HG02623 (cell line): ENCODE data around the gene MZT1.
"Not testable (repeated sequence)": the region's sequence is repeated elsewhere in the genome, so short reads cannot be mapped to it uniquely, and the experiment has no call there.

Experiments
- ATAC-seq: cut with Tn5 transposase; IDR thresholded peaks from one replicate; pipeline ENCODE4 v1.9.1; 2021; ENCODE audit warnings: moderate library complexity; ENCODE audit not compliant: unreplicated experiment

MZT1 gene, protein sequence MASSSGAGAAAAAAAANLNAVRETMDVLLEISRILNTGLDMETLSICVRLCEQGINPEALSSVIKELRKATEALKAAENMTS

DNA sequence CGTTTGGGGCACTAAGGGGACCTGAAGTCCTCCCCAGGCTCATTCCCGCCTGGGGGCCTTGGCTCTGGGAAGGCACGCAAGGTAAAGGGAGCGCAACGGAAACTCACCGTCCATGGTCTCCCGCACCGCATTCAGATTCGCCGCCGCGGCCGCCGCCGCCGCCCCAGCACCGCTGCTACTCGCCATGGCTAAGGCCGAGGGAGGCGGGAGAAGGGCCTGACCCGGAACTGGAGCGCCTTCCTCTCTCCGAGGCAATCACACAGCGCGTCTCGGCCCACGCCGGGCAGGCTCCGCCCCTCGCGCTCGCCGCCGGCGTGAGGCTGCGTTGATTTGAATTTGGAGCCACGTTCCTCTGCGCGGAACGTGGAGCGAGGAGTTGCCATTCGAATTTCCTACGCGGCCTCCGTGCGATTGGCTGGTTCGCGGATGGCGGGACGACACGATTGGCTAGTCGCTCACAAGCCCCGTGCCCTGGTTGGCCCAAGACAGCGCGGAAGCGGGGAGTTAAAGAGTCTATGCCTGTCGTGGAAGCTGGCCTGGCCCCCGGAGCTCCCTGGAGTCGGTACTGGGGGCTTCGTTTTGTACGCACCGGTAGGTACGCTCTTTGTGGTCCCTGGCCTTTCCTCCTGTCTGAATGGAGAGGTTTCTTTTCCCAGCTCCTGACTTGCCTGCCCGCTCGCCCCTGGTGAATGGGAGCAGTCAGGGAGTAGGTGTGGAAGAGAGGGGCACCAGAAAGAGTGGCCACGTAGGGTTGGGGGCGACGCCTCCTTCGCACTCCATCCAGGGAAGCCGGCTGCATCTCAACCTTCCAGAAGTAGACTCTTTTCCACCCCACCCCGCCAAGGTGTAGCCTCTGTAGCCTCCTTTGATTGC is at the start of gene MZT1, which contains the start of gene BORA:
MZT1 (minus strand) TSS at position 213 of the 873 bp plus-strand sequence; CDS start at position 186, 27 bp downstream.
BORA (plus strand) TSS at position 507 of the 873 bp plus-strand sequence. CDS start 1,018 bp downstream, outside the sequence.
- peak; percentile 93 for ATAC-seq

DNA sequence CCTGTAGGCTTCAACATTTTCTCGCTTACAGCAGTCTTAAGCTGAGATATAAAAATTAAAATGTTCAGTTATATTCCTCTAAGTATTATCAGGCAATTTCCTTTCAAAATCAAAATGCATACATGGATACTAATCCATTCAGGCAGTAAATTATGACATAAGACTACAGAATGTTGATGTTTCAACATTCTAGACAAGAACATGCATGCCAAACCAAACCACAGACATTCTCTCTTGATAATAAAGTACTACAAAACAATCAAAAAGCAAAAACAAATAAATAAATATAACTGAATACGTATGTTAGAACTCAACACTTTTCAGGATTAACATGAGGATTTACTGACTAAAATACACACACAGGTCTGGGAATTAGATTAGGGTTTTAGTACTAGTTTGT is 46.6 kb upstream of the MZT1 start:
- no peak for ATAC-seq

DNA sequence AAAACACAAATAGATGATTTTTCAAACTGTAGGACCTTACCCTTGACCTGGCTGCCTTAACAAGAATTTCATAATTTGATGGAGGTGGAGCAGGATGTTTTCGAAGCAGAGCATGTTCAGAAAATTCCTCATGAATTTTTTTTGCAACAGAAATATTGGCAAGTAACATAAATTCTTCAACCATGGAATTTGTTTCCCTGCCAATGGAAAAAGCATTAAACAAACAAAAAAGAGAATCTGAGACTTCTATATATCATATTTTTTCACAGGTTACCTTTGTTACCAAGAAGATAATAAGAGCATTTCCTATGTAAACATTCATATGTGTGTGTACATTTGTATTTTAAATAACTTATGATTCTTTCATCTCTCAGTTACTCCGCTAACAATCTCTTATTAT is 36.0 kb upstream of the MZT1 start:
- no peak for ATAC-seq

DNA sequence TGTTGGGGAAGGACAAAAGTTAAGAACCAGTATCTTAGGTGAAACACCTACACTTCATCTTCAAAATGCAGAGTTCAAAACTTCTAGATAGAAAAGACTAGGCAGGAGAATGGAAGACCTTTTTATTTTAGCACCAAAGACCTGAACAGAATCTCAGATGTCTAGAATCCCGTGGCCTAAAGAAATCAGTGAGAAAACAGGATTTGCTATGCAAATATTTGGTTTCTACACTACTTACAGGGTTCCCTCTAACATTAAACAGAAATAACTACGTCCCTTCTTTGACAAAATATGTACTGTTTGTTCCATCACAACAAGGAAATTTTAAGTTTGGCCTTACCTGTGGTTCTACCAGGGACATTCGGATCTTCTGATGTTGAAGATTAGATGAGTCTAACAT is 32.8 kb upstream of the MZT1 start:
- no peak for ATAC-seq

DNA sequence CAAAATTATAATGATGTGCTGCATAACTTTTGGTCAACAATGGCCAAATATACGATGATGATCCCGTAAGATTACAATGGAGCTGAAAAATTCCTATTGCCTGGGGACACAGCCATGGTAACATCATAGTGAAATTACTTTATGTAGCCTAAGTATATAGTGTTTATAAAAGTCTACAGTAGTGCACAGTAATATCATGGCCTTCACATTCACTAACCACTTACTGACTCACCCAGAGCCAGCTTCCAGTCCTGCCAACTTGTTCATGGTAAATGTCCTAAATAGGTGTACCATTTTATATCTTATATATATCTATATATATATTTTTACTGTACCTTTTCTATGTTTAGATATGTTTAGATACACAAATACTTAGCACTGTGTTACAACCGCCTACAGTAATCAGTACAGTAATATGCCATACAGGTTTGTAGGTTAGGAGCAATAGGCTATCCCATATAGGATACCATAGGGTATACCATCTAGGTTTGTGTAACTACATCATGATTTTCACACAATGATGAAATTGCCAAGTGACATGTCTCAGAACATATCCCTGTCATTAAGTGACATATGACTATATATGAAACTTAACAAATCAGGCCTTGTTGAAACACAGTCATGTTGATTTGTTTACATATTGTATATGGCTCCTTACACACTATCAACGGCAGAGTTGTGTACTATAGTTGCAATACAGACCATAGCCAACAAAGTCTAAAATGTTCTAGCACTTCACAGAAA is 30.5 kb upstream of the MZT1 start:
- ATAC-seq, result no peak

DNA sequence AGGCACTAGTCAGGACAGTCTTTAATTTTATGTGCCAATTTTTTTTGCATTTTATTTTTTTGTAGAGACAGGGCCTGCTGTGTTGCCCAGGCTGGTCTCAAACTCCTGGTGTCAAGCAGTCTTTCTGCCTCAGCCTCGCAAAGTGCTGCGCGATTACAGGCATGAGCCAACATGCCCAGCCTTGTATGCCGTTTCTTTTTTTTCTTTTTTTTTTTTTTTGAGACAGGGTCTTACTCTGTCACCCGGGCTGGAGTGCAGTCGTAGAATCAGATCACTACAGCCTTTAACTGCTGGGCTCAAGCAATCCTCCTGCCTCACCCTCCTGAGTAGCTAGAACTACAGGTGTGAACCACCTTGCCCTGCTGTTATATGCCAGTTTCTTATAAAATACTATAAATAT is 26.7 kb upstream of the MZT1 start:
- no peak for ATAC-seq

DNA sequence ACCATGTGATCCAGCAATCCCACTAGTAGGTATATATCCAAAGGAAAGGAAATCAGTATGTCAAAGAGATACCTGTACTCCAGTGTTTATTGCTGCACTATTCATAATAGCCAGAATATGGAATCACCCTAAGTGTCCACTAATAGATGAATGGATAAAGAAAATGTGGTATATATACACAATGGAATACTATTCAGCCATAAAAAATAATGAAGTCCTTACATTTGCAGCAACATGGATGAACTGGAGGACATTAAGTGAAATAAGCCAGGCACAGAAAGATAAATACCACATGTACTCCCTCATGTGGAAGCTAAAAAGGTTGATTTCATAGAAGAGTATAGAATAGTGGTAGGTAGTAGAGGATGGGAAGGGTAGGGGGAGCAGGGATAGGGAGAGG is 23.8 kb upstream of the MZT1 start:
- ATAC-seq, result no peak

DNA sequence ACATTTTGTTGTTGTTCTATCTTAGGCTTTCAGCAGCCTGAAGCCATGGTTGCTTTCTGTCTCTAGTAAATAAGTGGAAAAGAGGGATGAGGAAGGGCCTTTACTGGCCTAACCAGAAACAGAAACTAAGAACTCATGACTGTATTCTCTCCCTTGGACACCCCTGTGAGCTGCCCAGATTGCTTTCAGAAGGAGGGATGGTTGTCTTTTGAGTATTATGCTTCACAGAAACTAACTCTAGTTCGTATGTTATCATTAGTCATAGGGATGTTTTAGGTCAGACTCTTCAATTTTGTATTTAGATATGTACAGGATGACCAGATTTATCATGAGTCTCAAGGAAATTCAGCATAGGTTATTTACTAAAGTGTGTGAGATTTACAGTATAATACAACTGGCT is 17.8 kb upstream of the MZT1 start:
- ATAC-seq, result peak; percentile 37

DNA sequence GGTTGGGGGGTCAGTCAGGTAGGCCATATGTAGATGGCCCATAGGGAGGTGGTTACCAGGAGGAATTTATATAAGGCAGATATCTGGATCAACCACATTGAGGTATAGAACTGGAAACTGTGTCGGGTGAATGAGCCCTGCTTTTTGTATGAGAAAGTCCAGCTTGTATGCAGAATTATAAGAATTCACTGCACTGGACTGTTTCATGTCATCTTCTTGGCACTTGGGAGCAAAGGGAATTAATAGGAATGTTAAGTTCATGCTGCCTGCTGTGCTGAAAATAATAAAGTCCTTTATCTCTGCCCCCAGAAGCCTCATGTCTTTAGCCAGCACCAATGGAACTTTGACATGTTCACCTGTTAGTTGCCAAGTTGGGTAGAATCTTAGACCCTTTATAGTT is 12.6 kb upstream of the MZT1 start:
- ATAC-seq, result no peak

DNA sequence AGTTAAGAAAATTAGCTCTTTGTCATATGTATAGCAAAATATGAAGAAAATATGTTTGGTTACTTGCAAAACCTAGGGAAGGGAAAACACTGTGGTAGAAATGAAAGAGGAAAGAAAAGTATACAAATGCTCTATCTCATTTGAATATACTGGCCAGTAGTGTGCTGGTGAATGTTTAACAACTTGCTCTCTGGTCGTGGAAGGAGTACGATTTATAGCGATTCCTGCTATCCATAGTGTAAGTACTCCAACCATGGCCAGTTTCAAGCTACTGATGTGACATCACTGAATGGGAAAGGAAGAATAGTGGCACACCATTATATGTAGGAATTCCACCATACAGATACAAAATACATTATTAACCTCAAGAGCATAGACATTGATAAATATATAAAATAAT is 9.6 kb upstream of the MZT1 start:
- no peak for ATAC-seq

DNA sequence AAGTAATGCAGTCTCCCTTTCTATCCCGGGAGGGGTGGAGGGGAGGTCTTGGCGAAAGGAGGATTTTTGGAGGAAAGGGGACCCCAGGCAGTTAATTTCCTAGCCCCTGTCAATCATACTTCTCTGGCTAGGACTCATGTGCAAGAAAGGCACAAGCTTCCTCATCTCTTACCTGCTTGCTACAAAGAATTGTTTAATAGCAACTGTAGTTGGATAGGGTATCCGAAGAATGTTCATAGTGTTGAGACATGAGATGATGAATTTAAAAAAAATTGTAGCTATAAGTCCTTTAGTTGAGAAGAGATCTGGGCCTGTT is 819 bp upstream of the MZT1 start:
- no peak for ATAC-seq

DNA sequence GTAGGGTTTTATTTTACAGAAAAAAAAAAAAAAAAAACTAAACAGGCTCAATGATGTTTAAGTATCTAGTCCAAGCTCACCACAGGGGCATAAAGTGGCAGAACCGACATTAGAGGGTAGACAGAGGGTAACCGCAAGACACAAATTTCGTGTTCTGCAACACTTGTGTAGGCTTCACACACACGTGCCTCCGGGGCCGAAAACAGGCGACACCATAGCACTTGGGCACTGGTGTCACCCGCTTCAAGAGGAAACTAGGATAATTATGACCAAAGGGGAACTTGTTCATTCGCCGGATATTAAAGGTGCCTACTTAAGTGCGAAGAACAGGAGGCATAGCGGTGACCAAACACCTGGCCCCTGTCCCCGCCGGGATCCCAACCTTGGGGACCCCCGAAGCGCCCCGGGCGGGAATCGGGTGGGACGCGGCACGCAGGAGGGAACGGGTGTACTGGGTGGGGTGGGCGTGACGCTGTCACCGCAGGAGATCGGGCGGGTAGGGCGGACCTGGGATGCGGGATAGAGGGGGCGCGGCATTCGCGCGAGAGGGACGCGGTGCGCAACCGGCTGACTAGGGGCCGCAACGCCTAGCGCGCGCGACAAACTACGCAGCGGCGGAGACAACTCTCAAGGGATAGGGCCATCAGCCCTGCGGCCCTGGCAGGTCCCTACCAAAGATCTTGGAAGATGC is 558 bp downstream of the MZT1 start:
- peak; percentile 24 for ATAC-seq

DNA sequence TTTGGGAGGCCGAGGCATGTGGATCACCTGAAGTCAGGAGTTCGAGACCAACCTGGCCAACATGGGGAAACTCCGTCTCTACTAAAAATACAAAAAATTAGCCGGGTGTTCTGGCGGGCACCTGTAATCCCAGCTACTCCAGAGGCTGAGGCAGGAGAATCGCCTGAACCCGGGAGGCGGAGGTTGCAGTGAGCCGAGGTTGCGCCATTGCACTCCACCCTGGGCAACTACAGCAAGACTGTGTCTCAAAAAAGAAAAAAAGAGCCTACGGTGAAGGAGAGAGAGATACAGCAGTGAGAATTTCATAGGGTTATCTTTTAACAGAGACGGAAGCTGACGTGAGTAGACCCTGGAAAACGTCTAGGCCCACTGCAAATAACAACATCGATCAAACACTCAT is 1.2 kb downstream of the MZT1 start:
- not testable (repeated sequence) for ATAC-seq

DNA sequence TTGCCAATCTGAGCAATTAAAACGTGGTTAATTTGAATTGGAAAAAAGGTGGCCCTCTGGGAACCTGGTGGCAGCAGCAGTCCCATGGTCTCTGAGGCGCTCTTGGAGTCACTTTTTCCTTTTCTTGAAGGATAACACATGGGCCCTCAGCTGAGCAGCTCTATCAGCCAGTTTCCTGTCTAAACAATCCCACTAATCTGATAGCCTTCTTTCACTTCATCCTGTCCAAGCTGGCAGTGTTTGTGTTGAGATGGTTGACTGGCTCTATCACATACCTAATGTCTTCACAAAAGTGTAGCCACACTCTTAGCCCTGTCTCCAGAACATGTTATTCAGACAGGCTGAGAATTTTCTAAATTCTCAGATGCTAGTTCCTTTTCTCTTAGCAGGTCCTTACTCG is 10.7 kb downstream of the MZT1 start:
- no peak for ATAC-seq

DNA sequence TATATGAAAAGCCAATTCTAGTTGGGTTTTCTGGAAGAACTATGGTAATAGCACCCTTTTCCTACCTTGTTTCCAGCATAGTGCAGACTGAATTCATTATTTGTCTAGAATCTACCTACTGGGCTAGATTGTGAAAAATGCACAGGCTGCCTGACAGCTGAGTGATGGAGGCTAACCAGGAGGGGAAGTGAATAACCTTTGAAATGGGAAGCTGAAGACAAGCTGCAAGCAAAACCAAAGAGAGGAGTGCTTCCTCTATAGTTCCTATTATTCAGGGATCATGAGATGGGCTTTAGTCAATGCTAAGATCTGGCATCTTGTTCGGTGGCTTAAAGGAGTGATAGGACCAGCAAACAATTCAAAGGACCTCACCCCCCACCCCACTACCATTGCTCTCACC is 26.9 kb downstream of the MZT1 start:
- ATAC-seq, result no peak

DNA sequence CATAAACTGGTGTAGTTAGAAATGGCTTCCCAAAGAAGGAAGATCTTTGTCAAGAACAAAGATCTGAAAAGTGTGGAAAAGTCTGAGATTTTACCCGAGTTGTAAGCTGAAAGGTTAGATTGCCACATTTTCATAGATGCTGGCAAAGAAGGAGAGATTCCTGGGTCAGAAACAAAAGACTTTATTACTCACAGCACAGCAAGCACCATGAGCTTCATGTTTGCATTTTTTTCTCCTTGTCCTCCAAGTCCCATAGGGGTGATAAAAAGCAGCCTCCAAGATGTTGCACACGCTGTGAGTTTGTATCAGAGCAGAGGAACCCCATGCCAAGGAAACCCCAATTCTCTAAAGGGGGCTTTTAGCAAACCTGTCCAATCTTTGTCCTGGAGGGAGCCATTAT is 29.3 kb downstream of the MZT1 start:
- no peak for ATAC-seq

DNA sequence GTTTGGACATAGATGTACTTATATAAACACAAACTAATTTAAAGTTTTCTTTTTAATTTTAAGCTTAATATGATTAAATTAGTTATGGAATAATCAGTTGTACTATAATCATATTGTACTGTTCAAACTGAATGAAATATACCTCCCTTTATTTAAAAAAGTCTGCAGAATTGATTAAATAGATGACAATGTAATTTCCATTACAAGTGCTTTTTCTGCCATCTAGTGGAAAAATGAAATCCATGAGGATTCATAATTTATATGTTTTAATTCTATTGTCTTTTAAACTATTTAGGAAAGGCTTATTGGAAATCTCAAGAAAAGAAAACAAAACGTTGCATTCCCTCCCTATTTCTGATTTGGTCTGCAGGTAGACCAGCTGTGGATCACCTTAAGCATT is 30.9 kb downstream of the MZT1 start:
- ATAC-seq, result no peak

DNA sequence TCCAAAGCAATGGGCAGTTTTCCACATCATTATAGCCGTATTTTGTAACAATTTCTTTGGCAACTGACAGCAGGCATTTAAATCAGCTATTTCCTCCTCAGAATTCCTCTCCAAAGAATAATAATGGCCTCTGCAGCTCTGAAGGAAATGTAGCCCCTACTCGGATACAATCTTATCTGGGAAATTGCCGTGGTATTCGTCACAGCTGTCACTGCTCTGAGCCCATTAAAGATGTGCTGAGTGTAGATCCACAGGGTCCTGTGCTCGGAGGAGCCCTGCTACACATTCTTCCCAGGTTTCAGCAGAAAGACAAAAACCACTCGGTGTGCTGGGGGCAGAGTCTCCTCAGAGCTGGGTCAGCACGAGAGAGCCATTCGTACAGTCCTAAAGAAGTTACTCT is 33.1 kb downstream of the MZT1 start:
- no peak for ATAC-seq

DNA sequence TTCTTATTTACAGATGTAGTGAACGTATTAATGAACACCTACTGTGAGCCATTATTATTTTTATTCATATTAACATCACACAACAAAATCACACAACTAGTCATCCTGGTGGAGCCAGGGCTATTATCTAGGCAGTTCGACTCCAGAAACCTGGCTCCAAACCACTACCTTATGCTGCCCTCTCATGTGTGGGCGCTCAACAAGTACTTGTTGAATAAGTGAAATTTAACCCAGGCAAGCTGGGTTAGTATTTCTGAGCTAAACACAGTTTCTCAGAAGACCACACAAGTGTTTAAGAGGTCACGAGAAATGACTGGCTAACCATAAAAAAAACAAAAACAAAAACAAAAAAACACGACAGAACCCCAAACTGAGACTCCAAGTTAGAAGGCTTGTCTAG is 33.6 kb downstream of the MZT1 start:
- no peak for ATAC-seq

DNA sequence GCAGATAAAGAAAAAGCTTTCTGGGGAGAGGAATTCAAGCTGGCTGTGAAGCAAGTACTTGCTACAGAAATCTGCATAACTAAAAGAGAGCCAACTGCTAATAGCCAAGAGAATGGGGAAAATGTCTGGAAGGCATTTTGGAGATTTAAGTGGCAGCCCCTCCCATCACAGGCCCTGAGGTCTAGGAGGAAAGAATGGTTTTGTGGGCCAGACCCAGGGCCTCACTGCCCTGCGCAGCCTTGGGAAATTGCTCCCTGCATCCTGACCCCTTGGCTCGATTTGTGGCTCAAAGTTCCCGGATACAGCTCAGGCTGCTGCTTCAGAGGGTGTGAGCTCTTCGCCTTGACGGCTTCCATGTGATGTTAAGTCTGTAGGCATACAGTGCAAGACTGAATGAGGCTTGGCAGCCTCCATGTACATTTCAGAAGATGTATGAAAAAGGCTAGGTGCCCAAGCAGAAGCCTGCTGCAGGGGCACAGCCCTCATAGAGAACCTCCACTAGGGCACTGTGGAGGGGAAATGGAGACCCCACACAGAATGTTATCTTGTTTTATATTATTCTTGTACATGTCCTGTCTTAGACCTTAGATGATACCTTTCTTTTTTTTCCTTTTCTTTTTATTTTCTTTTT is 34.4 kb downstream of the MZT1 start:
- ATAC-seq, result no peak

DNA sequence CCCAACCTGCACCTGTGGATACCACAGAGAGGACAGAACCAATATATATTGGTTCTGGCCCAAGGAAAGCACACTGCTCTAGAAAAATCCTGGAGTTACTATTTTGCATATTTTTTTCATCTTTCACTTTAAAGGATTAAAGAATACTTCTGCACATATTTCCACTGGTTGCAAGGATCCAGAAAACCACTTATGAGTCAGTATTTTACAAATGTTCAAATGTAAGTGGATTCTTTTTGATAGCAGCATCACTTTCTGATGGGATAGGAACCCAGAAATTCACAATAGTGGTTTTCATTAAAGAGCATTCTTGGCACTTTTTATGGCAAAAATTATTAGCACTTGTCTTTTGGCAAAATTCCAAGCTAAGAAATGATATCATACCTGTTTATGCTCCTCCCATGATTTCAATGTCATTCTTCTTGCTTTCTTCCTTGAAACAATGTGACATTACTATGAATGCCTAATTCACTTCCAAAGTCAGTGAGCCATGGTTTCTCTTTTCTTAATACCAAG is 38.2 kb downstream of the MZT1 start:
- no peak for ATAC-seq
